Measurements from ENCODE around the gene INPP5D. TPM values are rescaled to one million over a fixed set of nuclear protein-coding genes. Genes with fewer than 3 reads are reported as not detected.
"Not testable (repeated sequence)": the region's sequence is repeated elsewhere in the genome, so short reads cannot be mapped to it uniquely, and the experiment has no call there.

INPP5D gene
- total RNA-seq, 2 experiments from 2014 or later, result 108 to 122 TPM

GRCh38 chr2:233174137-233174536, 114.0 kb downstream of the INPP5D start:
- Mint-ChIP-seq H3K27me3 (ENCODE audit: low read depth) (no peaks in the 10 kb centered on the region), H3K4me3 (no peak overlapping the region), H3K36me3 (ENCODE audit: low read depth) (peaks cover 64% of the 10 kb centered on the region), H3K4me1 (ENCODE audit: low read depth) (peaks cover 1% of the 10 kb centered on the region), H3K9me3 (ENCODE audit: insufficient read depth) (no peaks in the 10 kb centered on the region), H3K27ac (no peak overlapping the region)
- CTCF ChIA-PET, result interaction anchor here (1.6 kb wide), 1 partner anchor 77 kb away, joined by 5 read pairs; no protein-coding TSS in a partner anchor
- ATAC-seq (no peak), DNase-seq (no peak)
- POLR2A ChIA-PET, result no interaction called here

- no peak overlapping the region for H3K4me3 Mint-ChIP-seq
- H3K9me3 Mint-ChIP-seq (ENCODE audit: insufficient read depth), result no peaks in the 10 kb centered on the region
- POLR2A ChIA-PET, result interaction anchor here (0.9 kb wide), 1 partner anchor 59 kb away, joined by 3 read pairs; no protein-coding TSS in a partner anchor
- ATAC-seq (no peak), DNase-seq (no peak)
- H3K36me3 Mint-ChIP-seq (ENCODE audit: low read depth), result peaks cover 68% of the 10 kb centered on the region
- peak overlapping the region; percentile 33 for H3K27ac Mint-ChIP-seq
- H3K4me1 Mint-ChIP-seq (ENCODE audit: low read depth), result peaks cover 1% of the 10 kb centered on the region
- no peaks in the 10 kb centered on the region for H3K27me3 Mint-ChIP-seq (ENCODE audit: low read depth)
- CTCF ChIA-PET, result no interaction called here
Measured at GRCh38 chr2:233178994-233179847, 119.1 kb downstream of the INPP5D start.

GRCh38 chr2:233179848-233180366, 119.8 kb downstream of the INPP5D start:
- Mint-ChIP-seq H3K27me3 (ENCODE audit: low read depth) (no peaks in the 10 kb centered on the region), H3K9me3 (ENCODE audit: insufficient read depth) (no peaks in the 10 kb centered on the region), H3K27ac (peak overlapping the region; percentile 50), H3K4me3 (no peak overlapping the region), H3K36me3 (ENCODE audit: low read depth) (peaks cover 71% of the 10 kb centered on the region), H3K4me1 (ENCODE audit: low read depth) (peaks cover 1% of the 10 kb centered on the region)
- ChIA-PET CTCF (no interaction called here), POLR2A (interaction anchor here (0.9 kb wide), 1 partner anchor 58 kb away, joined by 3 read pairs; no protein-coding TSS in a partner anchor)
- DNase-seq (no peak), ATAC-seq (peak; percentile 21)

GRCh38 chr2:233183869-233184418, 123.8 kb downstream of the INPP5D start:
- no peak overlapping the region for H3K4me3 Mint-ChIP-seq
- ChIA-PET POLR2A (interaction anchor here (1.0 kb wide), 1 partner anchor 23 kb away, joined by 3 read pairs; no protein-coding TSS in a partner anchor), CTCF (no interaction called here)
- peak overlapping the region; percentile 32 for H3K27ac Mint-ChIP-seq
- H3K27me3 Mint-ChIP-seq (ENCODE audit: low read depth), result no peaks in the 10 kb centered on the region
- no peak for ATAC-seq
- no peak for DNase-seq
- H3K36me3 Mint-ChIP-seq (ENCODE audit: low read depth), result peaks cover 79% of the 10 kb centered on the region
- H3K9me3 Mint-ChIP-seq (ENCODE audit: insufficient read depth), result no peaks in the 10 kb centered on the region
- H3K4me1 Mint-ChIP-seq (ENCODE audit: low read depth), result no peaks in the 10 kb centered on the region

- Mint-ChIP-seq H3K27ac (peak overlapping the region; percentile 44), H3K4me1 (ENCODE audit: low read depth) (no peaks in the 10 kb centered on the region), H3K36me3 (ENCODE audit: low read depth) (peaks cover 77% of the 10 kb centered on the region), H3K27me3 (ENCODE audit: low read depth) (no peaks in the 10 kb centered on the region), H3K9me3 (ENCODE audit: insufficient read depth) (no peaks in the 10 kb centered on the region), H3K4me3 (no peak overlapping the region)
- POLR2A ChIA-PET, result interaction anchor here (1.0 kb wide), 1 partner anchor 22 kb away, joined by 3 read pairs; no protein-coding TSS in a partner anchor
- no peak for ATAC-seq
- CTCF ChIA-PET, result no interaction called here
- DNase-seq, result no peak
Measured at GRCh38 chr2:233184669-233185068, 124.5 kb downstream of the INPP5D start.

- peaks cover 77% of the 10 kb centered on the region for H3K36me3 Mint-ChIP-seq (ENCODE audit: low read depth)
- ChIA-PET POLR2A (no interaction called here), CTCF (no interaction called here)
- peak overlapping the region; percentile 69 for H3K27ac Mint-ChIP-seq
- H3K27me3 Mint-ChIP-seq (ENCODE audit: low read depth), result no peaks in the 10 kb centered on the region
- DNase-seq (no peak), ATAC-seq (no peak)
- H3K4me1 Mint-ChIP-seq (ENCODE audit: low read depth), result no peaks in the 10 kb centered on the region
- no peaks in the 10 kb centered on the region for H3K9me3 Mint-ChIP-seq (ENCODE audit: insufficient read depth)
- no peak overlapping the region for H3K4me3 Mint-ChIP-seq
Measured at GRCh38 chr2:233185330-233185729, 125.2 kb downstream of the INPP5D start.

- H3K4me3 Mint-ChIP-seq, result no peak overlapping the region
- ChIA-PET POLR2A (no interaction called here), CTCF (no interaction called here)
- H3K27me3 Mint-ChIP-seq (ENCODE audit: low read depth), result no peaks in the 10 kb centered on the region
- peaks cover 81% of the 10 kb centered on the region for H3K36me3 Mint-ChIP-seq (ENCODE audit: low read depth)
- peak overlapping the region; percentile 69 for H3K27ac Mint-ChIP-seq
- no peak for DNase-seq
- ATAC-seq, result no peak
- H3K9me3 Mint-ChIP-seq (ENCODE audit: insufficient read depth), result no peaks in the 10 kb centered on the region
- peaks cover 4% of the 10 kb centered on the region for H3K4me1 Mint-ChIP-seq (ENCODE audit: low read depth)
Measured at GRCh38 chr2:233185963-233186362, 125.8 kb downstream of the INPP5D start.

- Mint-ChIP-seq H3K9me3 (ENCODE audit: insufficient read depth) (no peaks in the 10 kb centered on the region), H3K36me3 (ENCODE audit: low read depth) (peaks cover 83% of the 10 kb centered on the region), H3K4me1 (ENCODE audit: low read depth) (peaks cover 5% of the 10 kb centered on the region), H3K4me3 (no peak overlapping the region), H3K27me3 (ENCODE audit: low read depth) (no peaks in the 10 kb centered on the region), H3K27ac (peak overlapping the region; percentile 48)
- ATAC-seq (no peak), DNase-seq (no peak)
- ChIA-PET POLR2A (interaction anchor here (1.1 kb wide), 1 partner anchor 10 kb away, joined by 3 read pairs; no protein-coding TSS in a partner anchor), CTCF (interaction anchor here (1.0 kb wide), 1 partner anchor 64 kb away, joined by 4 read pairs; the partner anchor contains the start of gene ATG16L1)
Measured at GRCh38 chr2:233186851-233187250, 126.7 kb downstream of the INPP5D start.

- no peaks in the 10 kb centered on the region for H3K9me3 Mint-ChIP-seq (ENCODE audit: insufficient read depth)
- DNase-seq (no peak), ATAC-seq (no peak)
- ChIA-PET POLR2A (no interaction called here), CTCF (no interaction called here)
- no peaks in the 10 kb centered on the region for H3K27me3 Mint-ChIP-seq (ENCODE audit: low read depth)
- H3K4me1 Mint-ChIP-seq (ENCODE audit: low read depth), result peaks cover 5% of the 10 kb centered on the region
- H3K27ac Mint-ChIP-seq, result peak overlapping the region; percentile 72
- peaks cover 86% of the 10 kb centered on the region for H3K36me3 Mint-ChIP-seq (ENCODE audit: low read depth)
- no peak overlapping the region for H3K4me3 Mint-ChIP-seq
Measured at GRCh38 chr2:233189025-233189424, 128.9 kb downstream of the INPP5D start.

- CTCF ChIA-PET; DNase-seq; H3K4me3 Mint-ChIP-seq; POLR2A ChIA-PET; H3K4me1 Mint-ChIP-seq (ENCODE audit: low read depth); H3K9me3 Mint-ChIP-seq (ENCODE audit: insufficient read depth); ATAC-seq; H3K27me3 Mint-ChIP-seq (ENCODE audit: low read depth): not testable (repeated sequence)
- Mint-ChIP-seq H3K27ac (peak overlapping the region; percentile 48), H3K36me3 (ENCODE audit: low read depth) (peaks cover 77% of the 10 kb centered on the region)
Measured at GRCh38 chr2:233191016-233191415, 130.9 kb downstream of the INPP5D start.

GRCh38 chr2:233193738-233194137, 133.6 kb downstream of the INPP5D start:
- Mint-ChIP-seq H3K9me3 (ENCODE audit: insufficient read depth) (no peaks in the 10 kb centered on the region), H3K27me3 (ENCODE audit: low read depth) (no peaks in the 10 kb centered on the region), H3K4me3 (no peak overlapping the region), H3K4me1 (ENCODE audit: low read depth) (peaks cover 5% of the 10 kb centered on the region), H3K27ac (peak overlapping the region; percentile 15), H3K36me3 (ENCODE audit: low read depth) (peaks cover 84% of the 10 kb centered on the region)
- ChIA-PET POLR2A (no interaction called here), CTCF (interaction anchor here (1.6 kb wide), 1 partner anchor 25 kb away, joined by 3 read pairs; no protein-coding TSS in a partner anchor)
- ATAC-seq (no peak), DNase-seq (no peak)

- no peak for ATAC-seq
- Mint-ChIP-seq H3K27ac (no peak overlapping the region), H3K36me3 (ENCODE audit: low read depth) (peaks cover 76% of the 10 kb centered on the region), H3K4me3 (no peak overlapping the region), H3K4me1 (ENCODE audit: low read depth) (peaks cover 5% of the 10 kb centered on the region), H3K9me3 (ENCODE audit: insufficient read depth) (no peaks in the 10 kb centered on the region), H3K27me3 (ENCODE audit: low read depth) (no peaks in the 10 kb centered on the region)
- CTCF ChIA-PET, result no interaction called here
- POLR2A ChIA-PET, result no interaction called here
- no peak for DNase-seq
Measured at GRCh38 chr2:233195027-233195426, 134.9 kb downstream of the INPP5D start.
